GM12873 (cell line): Measurements from ENCODE around the gene HAUS8.

Experiments
- TF ChIP-seq, protein P1 (sequence below): IDR thresholded peaks from 2 replicates; pipeline ENCODE4 v1.5.1; 2012; ENCODE audit warnings: low read depth, mild to moderate bottlenecking, moderate library complexity, low read length, control low read depth; ENCODE audit not compliant: insufficient read depth; ENCODE audit errors: missing control alignments

Gene HAUS8

DNA sequence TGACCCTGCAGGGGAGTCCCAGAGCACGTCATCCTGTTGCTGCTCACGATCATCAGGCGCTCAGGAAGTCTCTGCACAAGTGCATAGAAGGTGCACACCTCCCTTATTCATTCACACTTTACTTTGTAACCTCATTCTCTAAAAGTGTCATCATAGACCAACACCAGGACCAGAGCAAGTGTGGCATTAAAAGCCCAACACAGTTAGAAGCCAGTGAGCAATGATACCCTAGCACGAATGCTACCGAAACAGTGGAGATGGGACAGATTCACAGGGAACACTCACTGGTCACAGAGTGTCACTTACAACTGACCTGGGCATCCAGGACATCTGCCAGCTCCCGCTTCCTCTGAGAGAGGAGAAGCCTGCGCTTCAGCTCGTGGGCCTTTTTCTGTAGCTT, 17.0 kb downstream of the HAUS8 start:
- TF ChIP-seq, protein P1, sequence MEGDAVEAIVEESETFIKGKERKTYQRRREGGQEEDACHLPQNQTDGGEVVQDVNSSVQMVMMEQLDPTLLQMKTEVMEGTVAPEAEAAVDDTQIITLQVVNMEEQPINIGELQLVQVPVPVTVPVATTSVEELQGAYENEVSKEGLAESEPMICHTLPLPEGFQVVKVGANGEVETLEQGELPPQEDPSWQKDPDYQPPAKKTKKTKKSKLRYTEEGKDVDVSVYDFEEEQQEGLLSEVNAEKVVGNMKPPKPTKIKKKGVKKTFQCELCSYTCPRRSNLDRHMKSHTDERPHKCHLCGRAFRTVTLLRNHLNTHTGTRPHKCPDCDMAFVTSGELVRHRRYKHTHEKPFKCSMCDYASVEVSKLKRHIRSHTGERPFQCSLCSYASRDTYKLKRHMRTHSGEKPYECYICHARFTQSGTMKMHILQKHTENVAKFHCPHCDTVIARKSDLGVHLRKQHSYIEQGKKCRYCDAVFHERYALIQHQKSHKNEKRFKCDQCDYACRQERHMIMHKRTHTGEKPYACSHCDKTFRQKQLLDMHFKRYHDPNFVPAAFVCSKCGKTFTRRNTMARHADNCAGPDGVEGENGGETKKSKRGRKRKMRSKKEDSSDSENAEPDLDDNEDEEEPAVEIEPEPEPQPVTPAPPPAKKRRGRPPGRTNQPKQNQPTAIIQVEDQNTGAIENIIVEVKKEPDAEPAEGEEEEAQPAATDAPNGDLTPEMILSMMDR, result no peak

DNA sequence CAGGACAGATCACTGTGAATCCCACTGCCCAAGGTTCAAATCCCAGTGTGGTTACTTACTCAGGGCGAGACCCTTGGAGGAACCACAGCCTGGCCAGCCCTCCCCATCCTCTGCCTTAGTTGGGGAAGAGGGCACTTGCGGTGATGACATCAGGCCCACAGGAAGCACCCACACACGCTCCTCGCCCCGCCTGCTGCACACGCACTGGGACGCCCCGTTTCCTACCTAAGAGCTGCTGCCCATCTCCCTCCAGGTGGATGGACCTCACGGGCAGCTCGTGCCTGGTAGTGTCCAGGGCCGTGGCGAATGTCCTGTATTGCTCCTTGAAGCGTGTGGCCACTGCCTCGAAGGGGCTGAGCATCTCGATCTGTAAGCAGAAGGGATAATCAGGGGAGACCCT, 19.6 kb downstream of the HAUS8 start:
- TF ChIP-seq, protein P1, result no peak

DNA sequence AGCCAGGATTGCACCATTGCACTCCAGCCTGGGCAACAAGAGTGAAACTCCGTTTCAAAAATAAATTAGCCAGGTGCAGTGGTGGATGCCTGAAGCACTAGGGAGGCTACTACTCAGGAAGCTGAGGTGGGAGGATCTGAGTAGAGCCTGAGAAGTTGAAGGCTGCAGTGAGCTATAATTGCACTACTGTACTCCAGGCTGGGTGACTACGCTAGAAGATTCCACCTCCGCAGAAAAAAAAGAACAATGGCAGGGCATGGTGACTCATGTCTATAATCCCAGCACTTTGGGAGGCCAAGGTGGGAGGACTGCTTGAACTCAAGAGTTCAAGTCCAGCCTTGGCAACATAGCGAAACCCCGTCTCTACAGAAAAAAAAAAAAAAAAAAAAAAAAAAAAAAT, 20.5 kb downstream of the HAUS8 start:
- TF ChIP-seq, protein P1, result no peak

DNA sequence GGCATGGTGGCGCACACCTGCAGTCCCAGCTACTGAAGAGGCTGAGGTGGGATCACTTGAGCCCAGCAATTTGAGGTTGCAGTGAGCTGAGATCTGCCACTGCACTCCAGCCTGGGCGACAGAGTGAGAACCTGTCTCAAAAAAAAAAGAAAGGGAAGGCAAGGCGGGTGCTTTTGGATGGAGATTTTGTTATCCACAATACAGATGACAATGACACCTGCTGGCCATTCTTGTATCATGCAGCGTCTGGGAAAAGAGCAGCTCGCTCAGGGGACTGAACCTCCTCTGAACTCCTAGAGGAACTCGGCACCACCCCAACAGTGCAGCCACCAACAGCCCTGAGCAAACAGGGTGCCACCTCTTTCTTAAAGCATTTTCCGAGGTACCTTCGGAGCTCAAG, 22.8 kb downstream of the HAUS8 start:
- TF ChIP-seq, protein P1, result peak; percentile 51

DNA sequence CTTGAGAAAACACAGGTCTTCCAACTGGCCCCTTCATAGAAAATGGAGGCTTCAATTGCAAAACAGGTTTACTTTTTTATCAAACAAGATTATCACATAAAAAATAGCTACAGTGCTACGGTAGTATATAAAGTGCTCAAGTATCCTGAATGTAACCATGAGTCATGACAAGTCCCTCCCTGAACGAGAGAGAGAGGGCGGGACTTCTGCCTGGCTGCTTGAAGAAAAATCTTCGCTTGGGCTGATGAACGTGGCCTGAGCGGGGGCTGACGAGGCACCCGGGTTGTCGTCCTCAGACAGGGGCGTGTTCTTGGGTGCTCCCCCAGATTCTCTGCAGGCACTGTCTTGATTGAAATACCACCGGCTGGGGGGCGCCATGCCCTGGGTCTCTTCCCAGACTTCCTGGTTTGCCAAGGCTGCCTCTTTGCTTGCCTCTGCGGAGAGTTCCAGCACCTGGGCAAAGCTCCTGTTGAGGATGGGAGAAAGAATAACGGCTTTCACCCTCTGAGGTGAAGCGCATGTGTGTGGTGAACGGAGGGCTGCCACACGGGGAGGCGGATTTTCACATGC, 25.5 kb downstream of the HAUS8 start:
- TF ChIP-seq, protein P1, result no peak

DNA sequence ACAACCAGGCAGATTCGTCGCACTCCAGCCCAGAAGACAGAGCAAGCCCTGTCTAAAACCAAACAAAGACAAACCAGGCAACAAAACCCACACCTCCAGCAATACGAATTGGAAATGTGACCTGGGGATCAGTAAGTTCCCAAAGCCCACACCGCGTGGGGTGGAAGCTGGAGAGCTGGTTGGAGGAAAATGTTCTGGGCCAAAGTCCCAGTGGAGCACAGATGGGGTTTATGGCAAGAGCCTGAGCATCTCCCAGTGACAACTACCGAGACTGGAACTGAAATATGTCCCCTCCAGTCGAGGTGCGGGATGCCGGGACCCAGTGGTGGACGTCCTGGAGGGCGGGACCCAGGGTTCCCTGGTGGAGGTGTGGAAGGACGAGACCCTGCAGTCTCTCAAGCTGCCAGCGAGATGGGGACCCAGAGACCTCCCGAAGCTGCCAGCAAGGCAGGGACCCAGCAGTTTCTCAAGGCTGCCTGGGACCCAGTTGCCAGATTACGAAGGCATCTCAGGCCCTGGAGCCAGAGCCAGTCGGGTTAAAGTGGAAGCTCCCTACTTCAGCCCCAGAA, 26.3 kb downstream of the HAUS8 start:
- TF ChIP-seq, protein P1, result no peak

DNA sequence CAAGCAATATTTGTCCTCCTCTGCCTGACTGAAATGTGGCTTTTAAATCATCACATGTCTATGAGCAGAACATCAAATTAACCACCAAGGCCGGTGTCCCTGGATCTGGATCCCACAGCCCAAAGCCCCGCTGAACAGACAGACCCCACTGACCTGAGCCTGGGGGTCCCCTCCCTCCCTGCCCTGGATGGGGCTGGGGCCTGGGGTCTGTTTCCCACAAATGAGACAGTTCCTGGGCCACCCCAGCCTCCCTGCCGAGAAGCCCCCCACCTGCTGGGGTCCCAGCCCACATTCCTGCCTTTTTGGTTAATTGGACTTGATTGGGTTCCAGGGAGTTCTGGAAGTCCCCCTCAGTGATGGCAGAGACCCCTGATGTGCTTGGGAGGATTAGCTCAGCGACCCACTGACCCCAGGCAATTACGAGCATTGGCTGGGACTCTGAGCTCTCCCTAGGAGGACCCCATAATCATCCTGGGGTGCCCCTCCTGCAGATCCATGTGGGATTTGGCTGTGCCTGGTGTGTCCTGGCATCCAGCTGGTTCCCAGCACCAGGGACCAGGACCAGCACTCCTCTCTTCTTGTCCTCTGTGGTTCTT, 29.2 kb downstream of the HAUS8 start:
- TF ChIP-seq, protein P1, result no peak
